CD4-positive, alpha-beta T cell treated with Interleukin-17A for 1 hour (primary cell): ENCODE results near the gene BTBD9.

Source experiments
- DNase-seq: peaks from one replicate; pipeline ENCODE4 v3.0.0-alpha.2; 2020

Gene BTBD9

GRCh38 chr6:38503960-38504682, 135.6 kb downstream of the BTBD9 start:
- DNase-seq: no peak

DNA sequence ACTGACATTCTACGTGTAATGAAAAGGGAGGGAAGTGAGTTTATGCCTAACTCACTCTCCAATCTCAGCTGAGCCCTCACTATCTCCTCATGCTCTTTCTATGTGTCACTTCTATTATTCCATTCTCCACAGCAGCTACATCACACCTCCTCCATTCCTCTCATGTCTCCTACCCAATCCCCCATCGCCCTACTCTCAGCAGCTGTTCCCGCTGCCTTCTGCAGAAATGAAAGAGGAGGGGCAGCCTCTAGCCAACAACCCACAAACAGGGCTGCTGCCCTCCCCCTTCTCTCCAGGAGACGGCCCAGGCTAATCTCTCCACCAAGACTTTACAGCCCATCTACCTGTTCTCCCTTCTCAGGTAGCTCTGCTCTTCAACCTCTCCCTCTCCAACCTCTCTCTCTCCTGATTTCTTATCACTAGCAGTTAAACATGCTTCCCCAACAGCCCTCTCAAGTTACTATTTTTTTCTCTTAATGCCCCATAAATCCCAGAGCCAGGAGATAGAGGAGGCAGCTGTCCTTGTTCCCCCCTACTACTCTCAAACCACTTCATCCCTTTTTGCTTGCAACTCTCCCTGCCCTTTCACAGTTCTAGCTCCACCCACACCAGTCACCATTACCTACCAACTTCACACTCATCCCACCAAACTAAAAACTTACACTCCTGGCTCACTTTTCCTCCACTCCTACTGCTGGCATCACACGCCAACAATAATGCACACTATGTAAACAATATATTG, 136.5 kb downstream of the BTBD9 start:
- no peak for DNase-seq

- no peak for DNase-seq
Observed at GRCh38 chr6:38502423-38502822, 137.3 kb downstream of the BTBD9 start.

DNA sequence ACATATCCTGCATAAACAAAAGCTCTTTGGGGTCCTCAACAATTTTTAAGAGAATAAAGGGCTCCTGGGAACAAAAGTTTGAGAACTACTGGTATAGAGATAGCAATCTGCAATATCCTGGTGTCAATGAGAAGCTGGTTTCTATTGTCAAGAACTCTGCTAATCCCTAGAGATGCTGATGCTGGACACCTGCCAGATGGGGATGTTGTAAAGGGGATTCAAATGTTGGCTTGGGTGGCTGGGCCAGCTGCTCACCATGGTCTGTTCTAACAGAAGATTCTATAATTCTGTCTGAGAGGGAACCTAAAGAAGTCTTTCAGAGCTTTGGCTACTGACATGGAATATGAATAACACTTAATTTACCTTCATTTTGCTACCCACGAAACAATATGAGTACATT, 137.8 kb downstream of the BTBD9 start:
- no peak for DNase-seq

DNA sequence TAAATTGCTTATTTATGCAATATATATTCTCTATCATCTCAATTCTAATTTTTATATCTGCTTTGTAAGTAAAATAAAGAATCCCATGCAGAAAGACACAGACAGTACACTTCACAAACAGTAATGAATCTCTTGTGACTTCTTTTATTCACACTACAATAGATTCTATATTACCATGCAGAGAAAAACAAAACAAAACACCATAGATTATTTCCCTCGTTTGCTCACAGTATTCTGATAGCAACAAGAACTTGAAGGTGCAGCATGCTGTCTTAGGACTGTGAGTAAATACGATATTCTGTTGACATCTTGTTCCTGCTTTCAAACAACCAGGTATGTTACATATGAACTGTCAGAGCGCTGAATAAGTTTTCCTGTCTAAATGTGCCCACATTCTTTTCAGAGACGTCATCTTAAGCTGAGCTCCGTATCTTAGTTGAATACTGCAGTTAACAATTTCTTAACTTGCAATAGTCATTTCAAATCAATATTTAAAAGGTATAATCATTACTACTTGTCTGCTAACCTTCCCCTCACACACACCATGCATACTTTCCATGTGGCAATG, 140.1 kb downstream of the BTBD9 start:
- DNase-seq: no peak

GRCh38 chr6:38498805-38499445, 140.8 kb downstream of the BTBD9 start:
- no peak for DNase-seq

- DNase-seq: no peak
Observed at GRCh38 chr6:38498085-38498484, 141.6 kb downstream of the BTBD9 start.

DNA sequence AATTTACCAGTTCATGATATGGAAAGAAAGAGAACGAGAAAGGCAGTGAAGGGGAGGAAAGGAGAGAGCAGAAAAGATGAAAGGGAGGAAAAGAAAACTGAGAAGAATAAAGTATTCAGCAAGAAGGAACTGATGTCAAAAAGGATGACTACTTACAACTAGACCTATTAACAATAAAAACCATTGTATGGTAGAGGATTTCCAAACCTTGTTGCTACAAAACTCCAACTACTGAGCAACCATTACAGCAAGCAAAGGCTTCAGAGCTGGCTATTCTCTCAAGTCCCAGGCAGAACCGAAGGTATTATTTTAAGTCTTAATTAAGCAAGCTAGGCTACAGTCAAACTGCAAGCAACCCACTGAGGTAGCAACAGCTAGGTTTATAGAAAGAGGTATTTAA, 142.2 kb downstream of the BTBD9 start:
- no peak for DNase-seq

DNA sequence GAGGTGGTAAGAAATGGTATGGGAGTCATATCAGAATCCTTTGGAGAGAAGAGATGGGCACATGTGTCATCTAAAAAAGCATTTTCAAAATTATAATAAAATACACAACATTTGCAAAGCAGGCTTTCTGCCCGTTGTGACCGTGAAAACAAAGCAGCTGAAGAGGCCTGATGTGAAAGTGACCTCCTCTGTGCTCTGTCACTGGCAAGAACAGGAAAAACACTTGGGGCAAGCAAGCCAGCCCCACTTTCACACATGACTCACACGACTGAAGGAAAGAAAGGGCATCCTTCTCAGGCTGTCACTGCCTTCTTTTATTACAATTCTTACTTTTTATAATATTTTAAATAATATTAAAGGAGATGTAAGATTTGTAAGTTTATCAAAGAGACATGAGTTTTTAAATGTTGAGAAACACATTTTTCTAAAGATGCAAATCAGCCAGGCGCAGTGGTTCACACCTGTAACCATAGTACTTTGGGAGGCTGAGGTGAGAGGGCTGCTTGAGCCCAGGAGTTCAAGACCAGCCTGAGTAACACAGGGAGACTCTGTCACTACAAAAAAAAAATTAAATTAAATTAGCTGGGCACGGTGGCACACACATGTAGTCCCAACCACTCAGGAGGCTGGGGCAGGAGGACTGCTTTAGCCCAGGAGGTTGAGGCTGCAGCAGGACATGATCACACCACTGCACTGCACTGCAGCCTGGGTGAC, 143.7 kb downstream of the BTBD9 start:
- DNase-seq: no peak

GRCh38 chr6:38495518-38495917, 144.2 kb downstream of the BTBD9 start:
- no peak for DNase-seq

- peak; percentile 79 for DNase-seq
Observed at GRCh38 chr6:38493931-38494547, 145.7 kb downstream of the BTBD9 start.

GRCh38 chr6:38492031-38492430, 147.7 kb downstream of the BTBD9 start:
- no peak for DNase-seq

- DNase-seq: no peak
Observed at GRCh38 chr6:38489951-38490350, 149.8 kb downstream of the BTBD9 start.

- no peak for DNase-seq
Observed at GRCh38 chr6:38487423-38487822, 152.3 kb downstream of the BTBD9 start.

DNA sequence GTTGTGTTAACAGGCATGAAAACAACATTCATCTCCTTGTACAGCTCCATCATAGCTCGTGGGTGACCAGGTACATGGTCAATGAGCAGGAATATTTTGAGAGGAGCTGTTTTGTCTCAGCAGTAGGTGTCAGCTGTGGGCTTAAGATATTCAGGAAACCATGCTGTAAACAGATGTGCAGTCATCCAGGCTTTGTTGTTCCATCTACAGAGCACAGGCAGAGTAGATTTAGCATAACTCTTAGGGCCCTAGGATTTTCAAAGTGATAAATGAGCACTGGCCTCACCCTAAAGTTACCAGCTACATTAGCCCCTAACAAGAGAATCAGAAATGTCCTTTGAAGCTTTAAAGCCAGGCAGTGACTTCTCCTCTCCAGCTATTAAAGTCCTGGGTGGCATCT, 154.2 kb downstream of the BTBD9 start:
- no peak for DNase-seq

GRCh38 chr6:38484656-38485055, 155.1 kb downstream of the BTBD9 start:
- no peak for DNase-seq

- peak; percentile 6 for DNase-seq
Observed at GRCh38 chr6:38483526-38483925, 156.2 kb downstream of the BTBD9 start.

- DNase-seq: no peak
Observed at GRCh38 chr6:38482466-38482865, 157.3 kb downstream of the BTBD9 start.

DNA sequence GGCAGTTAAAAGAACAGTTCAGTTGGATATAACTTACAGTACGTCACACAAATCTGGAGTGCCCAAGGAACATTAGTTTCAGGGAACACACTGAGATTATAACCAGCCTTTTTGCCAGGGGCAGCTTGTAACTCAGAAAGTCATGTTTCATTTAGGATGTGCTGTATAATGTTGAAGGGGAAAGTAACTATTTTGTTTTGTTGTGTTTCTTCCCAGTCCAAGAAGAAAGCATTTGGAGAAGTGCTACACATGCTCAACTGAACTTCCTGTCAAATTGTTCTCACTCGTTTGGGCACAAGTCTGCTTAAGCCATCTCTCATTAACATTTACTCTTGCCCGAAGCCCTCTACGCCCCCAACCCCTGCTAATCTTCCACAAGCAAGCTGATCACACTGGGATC, 157.9 kb downstream of the BTBD9 start:
- DNase-seq: no peak

- no peak for DNase-seq
Observed at GRCh38 chr6:38481211-38481836, 158.4 kb downstream of the BTBD9 start.

GRCh38 chr6:38480036-38480435, 159.7 kb downstream of the BTBD9 start:
- DNase-seq: no peak

- no peak for DNase-seq
Observed at GRCh38 chr6:38479331-38479730, 160.4 kb downstream of the BTBD9 start.
